PC-9 (cell line): ENCODE results near the gene RNF157. TPM values are rescaled to one million over a fixed set of nuclear protein-coding genes. Genes with fewer than 3 reads are reported as not detected.
A peak's percentile ranks its signal among the peaks of the same experiment; 100 is the strongest.

Source experiments
- BruUV-seq: library from RNA; stranded (reverse); fragments of 400-500 nt; replicated peaks from 2 replicates; lab custom pipeline; 2021; lab: Mats Ljungman, UMichigan
- CTCF ChIA-PET: fragments of 300-600 bp; sonication (Branson Sonifier 250); formaldehyde crosslinking; loops from one replicate; lab custom pipeline; 2022; ENCODE audit warnings: antibody characterized with exemption; lab: Charles Lee
- POLR2A ChIA-PET: fragments of 300-600 bp; sonication (Branson Sonifier 250); formaldehyde crosslinking; loops from one replicate; lab custom pipeline; 2022; ENCODE audit warnings: antibody characterized with exemption; ENCODE audit not compliant: unreplicated experiment; lab: Charles Lee
- DNase-seq, 2 experiments: peaks; one replicate each; pipeline versions ENCODE4 v3.0.0 to v3.0.0-alpha.2; 2015 to 2022; ENCODE audit warnings: mixed read lengths in 1 of 2
- H2AFZ ChIP-seq: fragments of 200-600 bp; sonication (generic); 2 replicates; pipeline ENCODE4 v1.8.1; 2017; ENCODE audit warnings: antibody characterized with exemption
- H3F3A ChIP-seq: fragments of 200-600 bp; sonication (generic); 2 replicates; pipeline ENCODE4 v1.8.1; 2017; ENCODE audit warnings: antibody characterized with exemption, mild to moderate bottlenecking, low read depth; ENCODE audit not compliant: insufficient read depth
- H3K27ac ChIP-seq: fragments of 200-600 bp; sonication (generic); 2 replicates; pipeline ENCODE4 v1.6.1; 2016; ENCODE audit warnings: mixed run types
- H3K27me3 ChIP-seq: fragments of 200-600 bp; sonication (generic); 2 replicates; pipeline ENCODE4 v1.6.1; 2016; ENCODE audit warnings: low read depth, mixed run types; ENCODE audit not compliant: insufficient read depth
- H3K36me3 ChIP-seq: fragments of 200-600 bp; sonication (generic); 2 replicates; pipeline ENCODE4 v1.6.1; 2016; ENCODE audit warnings: low read depth, mixed run types
- H3K4me1 ChIP-seq: fragments of 200-600 bp; sonication (generic); replicated peaks from 2 replicates; pipeline ENCODE4 v1.6.1; 2016; ENCODE audit warnings: mixed run types; ENCODE audit not compliant: insufficient read depth
- H3K4me2 ChIP-seq: fragments of 200-600 bp; sonication (generic); 2 replicates; pipeline ENCODE4 v1.6.1; 2017; ENCODE audit warnings: mixed run types
- H3K4me3 ChIP-seq: fragments of 200-600 bp; sonication (generic); 2 replicates; pipeline ENCODE4 v1.6.1; 2016; ENCODE audit warnings: mixed run types
- H3K79me2 ChIP-seq: fragments of 200-600 bp; sonication (generic); 2 replicates; pipeline ENCODE4 v1.6.1; 2017; ENCODE audit warnings: low read depth, mixed run types
- H3K9me2 ChIP-seq: fragments of 200-600 bp; sonication (generic); 2 replicates; pipeline ENCODE4 v1.8.1; 2017; ENCODE audit warnings: mild to moderate bottlenecking; ENCODE audit not compliant: insufficient read depth
- H3K9me3 ChIP-seq: fragments of 200-600 bp; sonication (generic); 2 replicates; pipeline ENCODE4 v1.8.1; 2016; ENCODE audit warnings: low read depth; ENCODE audit not compliant: insufficient read depth
- H4K20me1 ChIP-seq: fragments of 200-600 bp; sonication (generic); 2 replicates; pipeline ENCODE4 v1.8.1; 2017; ENCODE audit not compliant: insufficient read depth
- CTCF ChIP-seq: fragments of 200-600 bp; sonication (generic); conservative IDR thresholded peaks from 2 replicates; pipeline ENCODE4 v1.6.1; 2017; ENCODE audit warnings: mixed run types, antibody characterized with exemption, mild to moderate bottlenecking, moderate library complexity
- EZH2 ChIP-seq: fragments of 200-600 bp; sonication (generic); IDR thresholded peaks from 2 replicates; pipeline ENCODE4 v1.8.0; 2017; ENCODE audit warnings: antibody characterized with exemption, low read depth
- intact Hi-C: fragments of 100-400 bp; cut with micrococcal nuclease; formaldehyde crosslinking; loops from one replicate; pipeline ENCODE4 v1.10.0; 2022; ENCODE audit not compliant: unreplicated experiment
- total RNA-seq: library from RNA; stranded (reverse); gene quantifications from 2 replicates; pipeline ENCODE4 v1.2.3, GENCODE V29; 2021

The RNF157 gene
- total RNA-seq, 1 experiment from 2014 or later: 7.2 TPM

GRCh38 chr17:76275382-76276068, 35.2 kb upstream of the RNF157 start:
- Histone ChIP-seq H3K79me2 (no peaks in the 10 kb centered on the region), H3K27me3 (no peaks in the 10 kb centered on the region), H3K27ac (no peak overlapping the region), H3K9me2 (no peaks in the 10 kb centered on the region), H2AFZ (no peak overlapping the region), H3F3A (peaks cover 13% of the 10 kb centered on the region), H3K9me3 (no peaks in the 10 kb centered on the region), H3K4me2 (no peak overlapping the region), H3K4me1 (peaks cover 15% of the 10 kb centered on the region), H3K4me3 (no peak overlapping the region), H4K20me1 (no peaks in the 10 kb centered on the region), H3K36me3 (no peaks in the 10 kb centered on the region)
- ChIA-PET POLR2A (interaction anchor here (0.5 to 1.0 kb wide), 2 partner anchors 198 to 277 kb away, joined by 3 to 4 read pairs; no protein-coding TSS in a partner anchor), CTCF (no interaction called here)
- no TSS peak for BruUV-seq
- DNase-seq: no peak
- intact Hi-C loops: loop anchor here (5.0 to 10.0 kb wide), 4 partner anchors 93 to 501 kb away; partner anchors contain the start of gene MRPL38
- TF ChIP-seq EZH2 (no peak), CTCF (no peak)

DNA sequence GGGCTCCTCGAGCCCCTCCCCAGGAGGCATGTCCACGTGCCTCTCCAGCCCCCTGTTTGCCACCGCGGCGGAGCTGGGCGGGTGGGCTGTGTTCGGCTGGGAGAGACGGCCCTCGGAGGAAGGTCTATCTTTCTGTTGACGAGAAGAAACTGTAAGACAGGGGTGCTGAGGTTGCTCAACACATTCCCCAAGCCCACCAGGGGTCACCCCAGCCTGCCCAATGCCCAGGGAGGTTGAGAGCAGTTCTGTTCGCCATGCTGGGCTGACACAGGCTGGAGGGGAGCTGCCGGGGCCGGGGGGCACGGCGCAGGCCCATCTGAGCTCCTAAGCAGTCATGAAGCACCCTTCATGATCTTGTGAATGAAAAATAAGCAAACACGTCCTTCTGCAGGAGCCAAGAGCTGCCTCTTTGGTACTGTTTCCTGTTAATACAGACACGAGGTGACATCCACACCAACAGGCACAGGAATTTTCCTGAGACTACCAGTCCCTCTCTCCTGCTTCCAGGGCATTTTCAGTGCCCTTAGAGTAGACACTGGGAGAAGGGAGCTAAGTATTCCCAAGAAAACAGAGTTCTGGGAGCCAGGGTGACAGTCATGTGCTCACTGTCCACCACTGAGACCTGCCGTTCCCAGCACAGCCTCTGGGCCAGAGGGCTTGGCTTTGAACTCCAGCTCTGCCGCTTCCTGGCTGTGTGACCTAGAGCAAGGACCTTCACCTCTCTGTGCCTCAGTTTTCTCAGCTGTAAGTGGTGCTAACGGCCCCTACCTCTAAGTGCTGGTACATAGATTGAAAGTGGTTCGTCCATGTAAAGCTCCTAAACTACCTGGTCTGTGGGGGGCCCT, 34.0 kb upstream of the RNF157 start:
- H3K4me3 ChIP-seq: no peak overlapping the region
- ChIA-PET POLR2A (interaction anchor here (0.6 kb wide), 4 partner anchors 100 to 172 kb away, joined by 3 to 7 read pairs (median 4); no protein-coding TSS in a partner anchor), CTCF (interaction anchor here (0.6 kb wide), 2 partner anchors 92 to 396 kb away, joined by 3 read pairs; no protein-coding TSS in a partner anchor)
- H3K9me2 ChIP-seq: no peaks in the 10 kb centered on the region
- no peaks in the 10 kb centered on the region for H3K9me3 ChIP-seq
- H2AFZ ChIP-seq: no peak overlapping the region
- no peak overlapping the region for H3K27ac ChIP-seq
- H3K36me3 ChIP-seq: no peaks in the 10 kb centered on the region
- TF ChIP-seq EZH2 (no peak), CTCF (no peak)
- peaks cover 1% of the 10 kb centered on the region; the same call in 1 of the 2 replicates for H4K20me1 ChIP-seq
- intact Hi-C loops: loop anchor here (10.0 kb wide), 2 partner anchors 370 to 500 kb away; partner anchors contain the start of gene MRPL38
- BruUV-seq: TSS peak; percentile 0
- H3K4me1 ChIP-seq: peaks cover 15% of the 10 kb centered on the region
- peaks cover 13% of the 10 kb centered on the region for H3F3A ChIP-seq
- H3K4me2 ChIP-seq: no peak overlapping the region
- 0 out of 2 replicates have a peak, but pooled peaks cover 4% of the 10 kb centered on the region for H3K79me2 ChIP-seq
- no peaks in the 10 kb centered on the region for H3K27me3 ChIP-seq
- no peak for DNase-seq

DNA sequence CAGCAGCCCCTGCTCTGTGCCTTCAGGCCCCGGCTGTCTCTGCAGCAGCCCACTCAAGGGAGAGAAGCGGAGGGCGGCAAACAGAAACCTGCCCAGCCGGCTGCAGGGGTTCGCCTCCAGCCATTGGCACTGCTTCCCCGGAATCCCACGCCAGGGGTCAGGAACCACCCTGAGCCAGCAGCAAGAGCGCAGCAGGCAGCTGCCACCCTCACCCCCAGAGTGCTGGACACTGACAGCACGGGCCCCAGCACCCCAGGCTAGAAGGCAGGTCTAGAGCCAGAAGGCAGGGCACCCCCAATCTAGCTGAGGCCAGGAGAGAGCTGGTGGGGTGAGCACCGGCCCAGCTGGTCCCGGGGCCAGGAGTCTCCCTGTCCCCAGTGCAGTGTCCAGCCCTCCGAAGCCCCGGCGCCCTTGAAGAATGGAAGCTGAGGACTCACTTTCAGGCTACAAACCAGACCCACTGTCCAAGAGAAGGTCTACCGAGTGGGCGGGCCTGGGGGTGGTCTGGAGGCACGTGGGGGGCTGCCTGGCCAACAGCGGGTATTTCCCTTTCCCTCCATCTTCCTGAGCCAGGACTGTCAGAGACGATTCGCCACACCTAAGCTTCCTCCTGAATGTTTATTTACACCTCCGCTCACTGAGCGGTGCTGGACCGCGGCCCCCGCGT, 33.3 kb upstream of the RNF157 start:
- no peak overlapping the region for H3K4me2 ChIP-seq
- no peaks in the 10 kb centered on the region for H3K9me3 ChIP-seq
- H3F3A ChIP-seq: peaks cover 13% of the 10 kb centered on the region
- no peak overlapping the region for H2AFZ ChIP-seq
- peaks cover 12% of the 10 kb centered on the region; the same call in 1 of the 2 replicates for H3K79me2 ChIP-seq
- no peak overlapping the region for H3K27ac ChIP-seq
- TF ChIP-seq CTCF: no peak
- no peak for TF ChIP-seq EZH2
- H3K36me3 ChIP-seq: no peaks in the 10 kb centered on the region
- BruUV-seq: no TSS peak
- H3K4me3 ChIP-seq: no peak overlapping the region
- CTCF ChIA-PET: interaction anchor here (0.6 kb wide), 1 partner anchor 92 kb away, joined by 3 read pairs; no protein-coding TSS in a partner anchor
- H3K9me2 ChIP-seq: no peaks in the 10 kb centered on the region
- peaks cover 5% of the 10 kb centered on the region; the same call in 1 of the 2 replicates for H4K20me1 ChIP-seq
- H3K4me1 ChIP-seq: peaks cover 15% of the 10 kb centered on the region
- no peaks in the 10 kb centered on the region for H3K27me3 ChIP-seq
- DNase-seq: no peak
- intact Hi-C loops: loop anchor here (10.0 kb wide), 2 partner anchors 369 to 499 kb away; partner anchors contain the start of gene MRPL38
- POLR2A ChIA-PET: no interaction called here
